ENCODE data around the gene ASRGL1.

The ASRGL1 gene

GRCh38 chr11:62404435-62404834 lies 67.2 kb downstream of the ASRGL1 start:
- no peak for DNase-seq (ENCODE audit: low read depth, low spot score)
- no peak overlapping the region for H3K4me3 ChIP-seq (ENCODE audit: low read depth, low read length)
- POLR2A ChIA-PET = interaction anchor here (0.6 to 1.0 kb wide), 2 partner anchors 169 to 487 kb away, joined by 3 to 4 read pairs; partner anchors contain the start of genes EEF1G and RAB3IL1
- CTCF ChIA-PET = interaction anchor here (1.0 to 1.7 kb wide), 5 partner anchors 10 to 156 kb away, joined by 3 to 9 read pairs (median 7); no protein-coding TSS in a partner anchor
- TF ChIP-seq CTCF (IDR thresholded peaks at IDR 0.05; ENCODE audit: insufficient read depth, low read length, missing control alignments) = no peak

GRCh38 chr11:62404901-62405300 lies 67.7 kb downstream of the ASRGL1 start:
- CTCF ChIA-PET = interaction anchor here (1.0 to 1.7 kb wide), 4 partner anchors 10 to 24 kb away, joined by 3 to 9 read pairs (median 6); no protein-coding TSS in a partner anchor
- no peak for DNase-seq (ENCODE audit: low read depth, low spot score)
- no peak overlapping the region for H3K4me3 ChIP-seq (ENCODE audit: low read depth, low read length)
- TF ChIP-seq CTCF (IDR thresholded peaks at IDR 0.05; ENCODE audit: insufficient read depth, low read length, missing control alignments) = no peak
- POLR2A ChIA-PET = no interaction called here

- no peak overlapping the region for H3K4me3 ChIP-seq (ENCODE audit: low read depth, low read length)
- TF ChIP-seq CTCF (IDR thresholded peaks at IDR 0.05; ENCODE audit: insufficient read depth, low read length, missing control alignments) = no peak
- no peak for DNase-seq (ENCODE audit: low read depth, low spot score)
- ChIA-PET POLR2A (no interaction called here), CTCF (interaction anchor here (0.7 to 1.3 kb wide), 4 partner anchors 11 to 46 kb away, joined by 3 to 9 read pairs (median 6); partner anchors contain the start of gene SCGB1A1)
Observed at GRCh38 chr11:62406034-62406433, 68.8 kb downstream of the ASRGL1 start.

- ChIA-PET POLR2A (interaction anchor here (1.0 kb wide), 1 partner anchor 255 kb away, joined by 4 read pairs; the partner anchor contains the start of genes C11orf98 and CSKMT), CTCF (interaction anchor here (0.9 to 3.6 kb wide), 2 partner anchors 15 to 146 kb away, joined by 3 to 21 read pairs; no protein-coding TSS in a partner anchor)
- TF ChIP-seq CTCF (IDR thresholded peaks at IDR 0.05; ENCODE audit: insufficient read depth, low read length, missing control alignments) = no peak
- no peak overlapping the region for H3K4me3 ChIP-seq (ENCODE audit: low read depth, low read length)
- no peak for DNase-seq (ENCODE audit: low read depth, low spot score)
Observed at GRCh38 chr11:62409831-62410230, 72.6 kb downstream of the ASRGL1 start.

- POLR2A ChIA-PET = no interaction called here
- no peak for DNase-seq (ENCODE audit: low read depth, low spot score)
- no peak for TF ChIP-seq CTCF (IDR thresholded peaks at IDR 0.05; ENCODE audit: insufficient read depth, low read length, missing control alignments)
- CTCF ChIA-PET = interaction anchor here (0.8 to 3.6 kb wide), 6 partner anchors 12 to 150 kb away, joined by 3 to 21 read pairs (median 4); no protein-coding TSS in a partner anchor
- no peak overlapping the region for H3K4me3 ChIP-seq (ENCODE audit: low read depth, low read length)
Observed at GRCh38 chr11:62410972-62411371, 73.7 kb downstream of the ASRGL1 start.

GRCh38 chr11:62411524-62411923 lies 74.3 kb downstream of the ASRGL1 start:
- DNase-seq (ENCODE audit: low read depth, low spot score) = no peak
- ChIA-PET POLR2A (no interaction called here), CTCF (interaction anchor here (0.8 to 3.6 kb wide), 7 partner anchors 10 to 149 kb away, joined by 3 to 21 read pairs (median 4); no protein-coding TSS in a partner anchor)
- no peak overlapping the region for H3K4me3 ChIP-seq (ENCODE audit: low read depth, low read length)
- TF ChIP-seq CTCF (IDR thresholded peaks at IDR 0.05; ENCODE audit: insufficient read depth, low read length, missing control alignments) = no peak
